PC-9 (cell line): ENCODE measurements around the gene KCNH1.

ENCODE experiments used
- CTCF ChIP-seq: fragments of 200-600 bp; sonication (generic); conservative IDR thresholded peaks from 2 replicates; pipeline ENCODE4 v1.6.1; 2017; ENCODE audit warnings: mixed run types, antibody characterized with exemption, mild to moderate bottlenecking, moderate library complexity
- EZH2 ChIP-seq: fragments of 200-600 bp; sonication (generic); IDR thresholded peaks from 2 replicates; pipeline ENCODE4 v1.8.0; 2017; ENCODE audit warnings: antibody characterized with exemption, low read depth

DNA sequence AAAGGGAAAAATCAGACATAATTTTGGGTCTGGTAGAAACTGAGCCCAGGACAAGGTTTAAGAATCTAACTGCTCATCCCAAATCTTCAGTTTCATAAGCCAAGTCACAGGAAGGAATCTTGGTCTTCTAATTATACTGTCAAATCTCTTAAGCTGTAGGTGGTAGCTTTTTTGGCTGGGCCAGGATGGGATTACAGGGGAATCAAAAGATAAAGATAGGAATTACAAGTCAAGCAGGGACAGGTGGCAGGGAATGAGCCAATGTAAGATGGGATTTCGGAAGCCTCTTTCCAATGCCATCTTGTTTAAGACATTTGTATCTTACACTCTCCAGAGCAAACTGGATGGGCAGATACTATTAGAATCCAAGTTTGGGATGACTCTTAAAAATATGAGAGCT, 383.5 kb downstream of the KCNH1 start:
- TF ChIP-seq CTCF (no peak), EZH2 (no peak)
